ENCODE measurements around the gene MAP3K21. TPM values are rescaled to one million over a fixed set of nuclear protein-coding genes. Genes with fewer than 3 reads are reported as not detected.

The MAP3K21 gene
- total RNA-seq, 1 experiment from 2014 or later = 24.2 TPM

DNA sequence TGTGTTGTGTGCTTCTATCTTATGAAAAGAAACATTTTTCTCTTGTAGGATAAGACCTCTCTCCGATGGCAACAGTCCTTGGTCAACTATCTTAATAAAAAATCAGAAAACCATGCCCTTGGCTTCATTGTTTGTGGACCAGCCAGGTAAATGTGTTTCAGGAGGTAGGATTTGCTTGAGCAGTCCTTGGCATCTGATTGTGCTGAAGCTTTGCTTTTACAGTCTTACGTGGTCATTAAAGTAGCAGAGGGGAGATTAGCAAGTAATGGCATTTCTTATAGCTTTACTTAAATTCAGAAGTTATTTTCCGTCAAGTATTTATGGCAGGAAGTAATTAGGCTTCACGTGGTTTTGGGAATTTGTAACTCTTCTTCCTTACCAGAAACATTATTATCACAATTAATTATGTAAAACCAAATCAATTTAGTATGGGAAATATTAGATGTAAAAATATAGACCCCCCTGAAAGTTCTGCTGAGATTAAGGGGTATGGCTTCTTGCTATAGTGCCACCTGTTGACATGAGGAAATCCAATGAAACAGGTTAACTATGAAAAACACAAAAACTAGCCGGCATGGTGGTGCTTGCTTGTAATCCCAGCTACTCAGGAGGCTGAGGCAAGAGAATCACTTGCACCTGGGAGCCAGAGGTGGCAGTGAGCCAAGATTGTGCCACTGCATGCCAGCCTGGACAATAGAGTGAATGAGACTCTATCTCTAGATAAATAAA is 49.0 kb downstream of the MAP3K21 start:
- TF ChIP-seq, protein P1, sequence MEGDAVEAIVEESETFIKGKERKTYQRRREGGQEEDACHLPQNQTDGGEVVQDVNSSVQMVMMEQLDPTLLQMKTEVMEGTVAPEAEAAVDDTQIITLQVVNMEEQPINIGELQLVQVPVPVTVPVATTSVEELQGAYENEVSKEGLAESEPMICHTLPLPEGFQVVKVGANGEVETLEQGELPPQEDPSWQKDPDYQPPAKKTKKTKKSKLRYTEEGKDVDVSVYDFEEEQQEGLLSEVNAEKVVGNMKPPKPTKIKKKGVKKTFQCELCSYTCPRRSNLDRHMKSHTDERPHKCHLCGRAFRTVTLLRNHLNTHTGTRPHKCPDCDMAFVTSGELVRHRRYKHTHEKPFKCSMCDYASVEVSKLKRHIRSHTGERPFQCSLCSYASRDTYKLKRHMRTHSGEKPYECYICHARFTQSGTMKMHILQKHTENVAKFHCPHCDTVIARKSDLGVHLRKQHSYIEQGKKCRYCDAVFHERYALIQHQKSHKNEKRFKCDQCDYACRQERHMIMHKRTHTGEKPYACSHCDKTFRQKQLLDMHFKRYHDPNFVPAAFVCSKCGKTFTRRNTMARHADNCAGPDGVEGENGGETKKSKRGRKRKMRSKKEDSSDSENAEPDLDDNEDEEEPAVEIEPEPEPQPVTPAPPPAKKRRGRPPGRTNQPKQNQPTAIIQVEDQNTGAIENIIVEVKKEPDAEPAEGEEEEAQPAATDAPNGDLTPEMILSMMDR (IDR thresholded peaks at IDR 0.05; ENCODE audit: unreplicated experiment) = peak; percentile 15
- Mint-ChIP-seq H3K9me3 (ENCODE audit: unreplicated experiment) (no peaks in the 10 kb centered on the region), H3K27ac (ENCODE audit: low read depth, unreplicated experiment) (no peak overlapping the region), H3K4me1 (ENCODE audit: insufficient read depth, unreplicated experiment) (no peaks in the 10 kb centered on the region), H3K27me3 (ENCODE audit: insufficient read depth, unreplicated experiment) (no peaks in the 10 kb centered on the region), H3K4me3 (ENCODE audit: unreplicated experiment) (no peak overlapping the region), H3K36me3 (ENCODE audit: insufficient read depth, unreplicated experiment) (peaks cover 75% of the 10 kb centered on the region)
- peak; percentile 33 for DNase-seq (ENCODE audit: unreplicated experiment)
- no TSS peak for BruUV-seq (replicated peaks)
- ChIA-PET CTCF (interaction anchor here (0.7 to 3.2 kb wide), 7 partner anchors 8 to 243 kb away, joined by 3 to 36 read pairs (median 3); no protein-coding TSS in a partner anchor), POLR2A (interaction anchor here (0.7 to 2.5 kb wide), 3 partner anchors 9 to 729 kb away, joined by 3 to 8 read pairs (median 4); no protein-coding TSS in a partner anchor)
- intact Hi-C loops (cut with micrococcal nuclease) = no loop called here

DNA sequence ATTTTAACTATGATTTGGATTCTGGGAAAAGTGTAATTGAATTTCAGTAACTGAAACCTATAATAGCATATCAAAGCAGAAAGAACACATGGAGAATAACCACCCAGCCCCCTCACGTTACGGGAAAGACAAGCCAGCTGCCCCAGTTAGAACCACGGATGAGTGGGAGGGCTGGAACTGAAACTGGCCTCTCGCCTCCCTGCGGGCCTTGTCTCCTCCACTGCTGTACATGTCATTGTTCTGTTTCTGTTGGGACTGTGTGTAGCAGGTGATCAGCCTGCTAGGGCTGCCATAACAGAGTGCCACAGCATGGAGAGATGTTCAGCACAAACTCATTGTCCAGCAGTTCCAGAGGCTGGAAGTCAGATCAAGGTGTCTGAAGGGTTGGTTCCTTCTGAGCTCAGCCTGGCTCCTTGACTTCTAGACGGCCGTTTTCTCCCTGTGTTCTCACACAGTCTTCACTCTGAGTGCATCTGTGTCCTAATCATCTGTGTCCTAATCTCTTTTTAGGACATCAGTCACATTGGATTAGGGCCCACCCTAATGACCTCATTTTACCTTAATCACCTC is 52.4 kb downstream of the MAP3K21 start:
- Mint-ChIP-seq H3K27me3 (ENCODE audit: insufficient read depth, unreplicated experiment) (no peaks in the 10 kb centered on the region), H3K9me3 (ENCODE audit: unreplicated experiment) (peaks cover 11% of the 10 kb centered on the region), H3K4me3 (ENCODE audit: unreplicated experiment) (no peak overlapping the region), H3K36me3 (ENCODE audit: insufficient read depth, unreplicated experiment) (peaks cover 69% of the 10 kb centered on the region), H3K27ac (ENCODE audit: low read depth, unreplicated experiment) (no peak overlapping the region), H3K4me1 (ENCODE audit: insufficient read depth, unreplicated experiment) (no peaks in the 10 kb centered on the region)
- TF ChIP-seq, protein P1 (IDR thresholded peaks at IDR 0.05; ENCODE audit: unreplicated experiment) = no peak
- ChIA-PET CTCF (interaction anchor here (0.8 to 1.0 kb wide), 2 partner anchors 16 to 28 kb away, joined by 4 to 5 read pairs; no protein-coding TSS in a partner anchor), POLR2A (no interaction called here)
- BruUV-seq (replicated peaks) = no TSS peak
- DNase-seq (ENCODE audit: unreplicated experiment) = no peak
- intact Hi-C loops (cut with micrococcal nuclease) = no loop called here

DNA sequence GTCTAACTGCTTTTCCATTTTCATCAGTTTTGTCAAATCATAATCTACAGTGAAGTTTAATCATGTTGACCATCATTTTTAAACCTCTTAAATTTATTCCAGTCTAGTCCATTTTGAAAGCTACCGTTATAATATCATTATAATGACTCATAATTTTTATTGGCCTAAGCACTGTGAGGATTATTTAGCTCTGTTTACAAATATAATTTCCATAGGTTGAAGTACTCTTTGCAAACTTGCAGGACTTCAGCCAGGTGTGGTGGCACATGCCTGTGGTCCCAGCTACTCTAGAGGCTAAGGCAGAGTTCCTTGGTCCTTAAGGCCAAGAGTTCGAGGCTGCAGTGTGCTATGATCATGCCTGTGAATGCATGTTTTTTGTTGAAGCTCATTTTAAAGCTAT is 54.3 kb downstream of the MAP3K21 start:
- Mint-ChIP-seq H3K9me3 (ENCODE audit: unreplicated experiment) (peaks cover 11% of the 10 kb centered on the region), H3K4me3 (ENCODE audit: unreplicated experiment) (no peak overlapping the region), H3K4me1 (ENCODE audit: insufficient read depth, unreplicated experiment) (no peaks in the 10 kb centered on the region), H3K27me3 (ENCODE audit: insufficient read depth, unreplicated experiment) (no peaks in the 10 kb centered on the region), H3K27ac (ENCODE audit: low read depth, unreplicated experiment) (no peak overlapping the region), H3K36me3 (ENCODE audit: insufficient read depth, unreplicated experiment) (peaks cover 56% of the 10 kb centered on the region)
- ChIA-PET CTCF (interaction anchor here (0.9 to 4.3 kb wide), 6 partner anchors 10 to 60 kb away, joined by 3 to 23 read pairs (median 10); no protein-coding TSS in a partner anchor), POLR2A (interaction anchor here (1.5 to 2.1 kb wide), 2 partner anchors 9 to 10 kb away, joined by 3 to 6 read pairs; no protein-coding TSS in a partner anchor)
- intact Hi-C loops (cut with micrococcal nuclease) = no loop called here
- TF ChIP-seq, protein P1 (IDR thresholded peaks at IDR 0.05; ENCODE audit: unreplicated experiment) = no peak
- DNase-seq (ENCODE audit: unreplicated experiment) = no peak
- BruUV-seq (replicated peaks) = no TSS peak

DNA sequence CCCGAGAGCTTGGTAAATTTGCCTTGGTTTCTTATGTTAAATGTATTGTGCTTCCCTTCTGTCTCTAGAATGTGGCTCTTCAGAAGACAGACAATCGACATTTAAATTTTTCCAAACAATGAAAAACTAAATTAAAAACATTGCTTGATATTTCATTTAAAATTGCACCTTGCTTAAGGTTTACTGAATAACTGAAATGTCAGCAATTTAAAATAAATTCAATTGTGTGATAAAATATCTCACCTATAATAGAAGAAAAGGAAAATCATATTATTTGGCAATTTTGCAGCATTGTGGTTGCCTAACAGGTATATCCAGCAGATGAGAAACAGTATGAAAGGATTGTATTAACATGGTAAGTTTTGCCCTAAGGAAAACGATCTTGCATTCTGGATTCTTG is 56.5 kb downstream of the MAP3K21 start:
- TF ChIP-seq, protein P1 (IDR thresholded peaks at IDR 0.05; ENCODE audit: unreplicated experiment) = no peak
- H3K27ac Mint-ChIP-seq (ENCODE audit: low read depth, unreplicated experiment) = no peak overlapping the region
- no peak overlapping the region for H3K4me3 Mint-ChIP-seq (ENCODE audit: unreplicated experiment)
- BruUV-seq (replicated peaks) = no TSS peak
- peaks cover 3% of the 10 kb centered on the region for H3K4me1 Mint-ChIP-seq (ENCODE audit: insufficient read depth, unreplicated experiment)
- peaks cover 49% of the 10 kb centered on the region for H3K36me3 Mint-ChIP-seq (ENCODE audit: insufficient read depth, unreplicated experiment)
- DNase-seq (ENCODE audit: unreplicated experiment) = no peak
- intact Hi-C loops (cut with micrococcal nuclease) = no loop called here
- POLR2A ChIA-PET = interaction anchor here (0.7 to 2.9 kb wide), 5 partner anchors 11 to 1343 kb away, joined by 3 to 15 read pairs (median 3); partner anchors contain the start of genes COA6 and MAP3K21
- H3K27me3 Mint-ChIP-seq (ENCODE audit: insufficient read depth, unreplicated experiment) = no peaks in the 10 kb centered on the region
- CTCF ChIA-PET = interaction anchor here (0.5 to 4.3 kb wide), 6 partner anchors 9 to 888 kb away, joined by 3 to 23 read pairs (median 12); no protein-coding TSS in a partner anchor
- peaks cover 11% of the 10 kb centered on the region for H3K9me3 Mint-ChIP-seq (ENCODE audit: unreplicated experiment)

Data from MCF 10A (cell line).